ENCODE measurements around the gene MIDN. TPM values are rescaled to one million over a fixed set of nuclear protein-coding genes. Genes with fewer than 3 reads are reported as not detected.

MIDN gene
- total RNA-seq, 1 donor from 2014 or later, result 22.1 TPM

- DNase-seq, result peak; percentile 72
Measured at GRCh38 chr19:1259206-1259875, 11.0 kb downstream of the MIDN start.

GRCh38 chr19:1259876-1260748 lies 11.7 kb downstream of the MIDN start:
- no peak for DNase-seq

GRCh38 chr19:1260749-1261537 lies 12.6 kb downstream of the MIDN start:
- DNase-seq, result peak; percentile 98

GRCh38 chr19:1261538-1261797 lies 13.1 kb downstream of the MIDN start:
- DNase-seq, result no peak

GRCh38 chr19:1261798-1262622 lies 13.6 kb downstream of the MIDN start:
- no peak for DNase-seq

- DNase-seq, result no peak
Measured at GRCh38 chr19:1262623-1263123, 14.3 kb downstream of the MIDN start.

GRCh38 chr19:1263188-1263587 lies 14.8 kb downstream of the MIDN start:
- no peak for DNase-seq

GRCh38 chr19:1264801-1265614 lies 16.6 kb downstream of the MIDN start:
- peak; percentile 81 for DNase-seq

- peak; percentile 54 for DNase-seq
Measured at GRCh38 chr19:1265615-1266128, 17.3 kb downstream of the MIDN start.

GRCh38 chr19:1266129-1266915 lies 17.9 kb downstream of the MIDN start:
- DNase-seq, result peak; percentile 84

GRCh38 chr19:1266916-1267476 lies 18.6 kb downstream of the MIDN start:
- DNase-seq, result peak; percentile 76

- no peak for DNase-seq
Measured at GRCh38 chr19:1267477-1268225, 19.3 kb downstream of the MIDN start.

- DNase-seq, result no peak
Measured at GRCh38 chr19:1268226-1269064, 20.1 kb downstream of the MIDN start.

- peak; percentile 99 for DNase-seq
Measured at GRCh38 chr19:1269065-1269477, 20.7 kb downstream of the MIDN start, which contains the start of gene CIRBP. Gene CIRBP (plus strand): TSS chr19:1269332. CDS start chr19:1270934, 1,602 bp downstream.

GRCh38 chr19:1269478-1270212 lies 21.3 kb downstream of the MIDN start:
- DNase-seq, result peak; percentile 90

- no peak for DNase-seq
Measured at GRCh38 chr19:1270213-1270853, 21.9 kb downstream of the MIDN start.
